GM18951 (cell line): Measurements from ENCODE around the gene CAPSL.
"Not testable (repeated sequence)": the region's sequence is repeated elsewhere in the genome, so short reads cannot be mapped to it uniquely, and the experiment has no call there.

Experiments used
- POLR2A ChIP-seq: IDR thresholded peaks from 4 replicates; pipeline ENCODE4 v1.6.1; 2011; ENCODE audit warnings: mild to moderate bottlenecking; ENCODE audit not compliant: insufficient read length, insufficient read depth; ENCODE audit errors: extremely low read depth
- in situ Hi-C: fragments of 300-500 bp; cut with MboI; formaldehyde crosslinking; loops from one replicate; pipeline ENCODE4 v1.12.0; 2022; ENCODE audit warnings: low sequenced_read_pairs, mixed read lengths, inconsistent platforms; ENCODE audit not compliant: unreplicated experiment

Gene CAPSL

GRCh38 chr5:35938568-35939227 lies at the start of gene CAPSL:
TSS of gene CAPSL (minus strand) at chr5:35938622. CDS start at chr5:35921120, 17,502 bp downstream.
- TF ChIP-seq POLR2A: no peak
- in situ Hi-C loops: no loop called here

GRCh38 chr5:35987776-35988175 lies 49.4 kb upstream of the CAPSL start:
- in situ Hi-C loops: no loop called here

GRCh38 chr5:35979715-35980114 lies 41.3 kb upstream of the CAPSL start:
- in situ Hi-C loops: no loop called here
- no peak for TF ChIP-seq POLR2A

More at GRCh38 chr5:35987776-35988175, 49.4 kb upstream of the CAPSL start:
- no peak for TF ChIP-seq POLR2A

- in situ Hi-C loops: not testable (repeated sequence)
These were observed 38.4 kb upstream of the CAPSL start for GRCh38 chr5:35976859-35977258.

- in situ Hi-C loops: no loop called here
- no peak for TF ChIP-seq POLR2A
These were observed 36.1 kb upstream of the CAPSL start for GRCh38 chr5:35974570-35974969.

- no peak for TF ChIP-seq POLR2A
- in situ Hi-C loops: no loop called here
These were observed 33.4 kb upstream of the CAPSL start for GRCh38 chr5:35971878-35972210.

- in situ Hi-C loops: no loop called here
- TF ChIP-seq POLR2A: no peak
These were observed 32.9 kb upstream of the CAPSL start for GRCh38 chr5:35971186-35971877.

GRCh38 chr5:35963381-35963843 lies 25.0 kb upstream of the CAPSL start:
- in situ Hi-C loops: no loop called here
- TF ChIP-seq POLR2A: no peak

GRCh38 chr5:35960328-35960727 lies 21.9 kb upstream of the CAPSL start:
- no peak for TF ChIP-seq POLR2A

GRCh38 chr5:35956429-35956828 lies 18.0 kb upstream of the CAPSL start:
- in situ Hi-C loops: no loop called here
- TF ChIP-seq POLR2A: no peak

More at GRCh38 chr5:35960328-35960727, 21.9 kb upstream of the CAPSL start:
- in situ Hi-C loops: no loop called here

GRCh38 chr5:35954175-35954574 lies 15.8 kb upstream of the CAPSL start:
- in situ Hi-C loops: no loop called here
- no peak for TF ChIP-seq POLR2A

- no peak for TF ChIP-seq POLR2A
- in situ Hi-C loops: no loop called here
These were observed 8.7 kb upstream of the CAPSL start for GRCh38 chr5:35947085-35947484.

- in situ Hi-C loops: no loop called here
- no peak for TF ChIP-seq POLR2A
These were observed 1.2 kb upstream of the CAPSL start for GRCh38 chr5:35939639-35940038.

GRCh38 chr5:35926389-35927051 lies 11.9 kb downstream of the CAPSL start:
- in situ Hi-C loops: loop anchor here (5.0 kb wide), 1 partner anchor 149 kb away; no protein-coding TSS in a partner anchor
- TF ChIP-seq POLR2A: no peak
